Adrenal gland (tissue), 5 donors: Measurements from ENCODE around the gene FBLN5.

Experiments used
- POLR2A ChIP-seq, 2 donors: fragments of 450-650 bp; IDR thresholded peaks; one replicate each; pipeline ENCODE4 v1.6.1; 2017; ENCODE audit warnings: antibody characterized with exemption in 2 of 2, mild to moderate bottlenecking in 2 of 2, moderate library complexity in 1 of 2
- TF ChIP-seq, protein P1 (sequence below), 6 experiments: fragments of 450-650 bp in 4 of 6; fragments of 200-600 bp in 2 of 6; sonication (generic) in 1 of 6; IDR thresholded peaks; 1 replicate in 5 of 6; 2 replicates in 1 of 6; pipeline versions ENCODE4 v1.5.1 to v1.8.0; 2016 to 2021; ENCODE audit warnings: antibody characterized with exemption in 6 of 6, mild to moderate bottlenecking in 2 of 6, moderate library complexity in 1 of 6
- donor health status: DM: no; HTN: no; CAD: no.

- TF ChIP-seq, protein P1, sequence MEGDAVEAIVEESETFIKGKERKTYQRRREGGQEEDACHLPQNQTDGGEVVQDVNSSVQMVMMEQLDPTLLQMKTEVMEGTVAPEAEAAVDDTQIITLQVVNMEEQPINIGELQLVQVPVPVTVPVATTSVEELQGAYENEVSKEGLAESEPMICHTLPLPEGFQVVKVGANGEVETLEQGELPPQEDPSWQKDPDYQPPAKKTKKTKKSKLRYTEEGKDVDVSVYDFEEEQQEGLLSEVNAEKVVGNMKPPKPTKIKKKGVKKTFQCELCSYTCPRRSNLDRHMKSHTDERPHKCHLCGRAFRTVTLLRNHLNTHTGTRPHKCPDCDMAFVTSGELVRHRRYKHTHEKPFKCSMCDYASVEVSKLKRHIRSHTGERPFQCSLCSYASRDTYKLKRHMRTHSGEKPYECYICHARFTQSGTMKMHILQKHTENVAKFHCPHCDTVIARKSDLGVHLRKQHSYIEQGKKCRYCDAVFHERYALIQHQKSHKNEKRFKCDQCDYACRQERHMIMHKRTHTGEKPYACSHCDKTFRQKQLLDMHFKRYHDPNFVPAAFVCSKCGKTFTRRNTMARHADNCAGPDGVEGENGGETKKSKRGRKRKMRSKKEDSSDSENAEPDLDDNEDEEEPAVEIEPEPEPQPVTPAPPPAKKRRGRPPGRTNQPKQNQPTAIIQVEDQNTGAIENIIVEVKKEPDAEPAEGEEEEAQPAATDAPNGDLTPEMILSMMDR (IDR thresholded peaks at IDR 0.05): no peak
- TF ChIP-seq POLR2A (IDR thresholded peaks at IDR 0.05): no peak
Measured at GRCh38 chr14:91837076-91837475, 110.4 kb downstream of the FBLN5 start.
